Glutamatergic neuron (in vitro differentiated cells): ENCODE measurements around the gene FSHB. TPM values are rescaled to one million over a fixed set of nuclear protein-coding genes. Genes with fewer than 3 reads are reported as not detected.

Experiments
- DNase-seq: peaks from one replicate; pipeline ENCODE4 v3.0.0; 2022
- H3K27ac Mint-ChIP-seq: one replicate; pipeline ENCODE4 v1.8.0; 2020; ENCODE audit warnings: mild to moderate bottlenecking, mixed read lengths, inconsistent platforms; ENCODE audit not compliant: unreplicated experiment
- H3K27me3 Mint-ChIP-seq: one replicate; pipeline ENCODE4 v1.8.0; 2020; ENCODE audit warnings: mild to moderate bottlenecking, moderate library complexity, mixed read lengths, inconsistent platforms; ENCODE audit not compliant: unreplicated experiment
- H3K36me3 Mint-ChIP-seq: one replicate; pipeline ENCODE4 v1.8.0; 2020; ENCODE audit warnings: mild to moderate bottlenecking, mixed read lengths, inconsistent platforms; ENCODE audit not compliant: unreplicated experiment
- H3K4me1 Mint-ChIP-seq: one replicate; pipeline ENCODE4 v1.8.0; 2020; ENCODE audit warnings: mild to moderate bottlenecking, low read depth, mixed read lengths, inconsistent platforms; ENCODE audit not compliant: unreplicated experiment
- H3K4me3 Mint-ChIP-seq: one replicate; pipeline ENCODE4 v1.8.0; 2020; ENCODE audit warnings: mild to moderate bottlenecking, mixed read lengths, inconsistent platforms; ENCODE audit not compliant: unreplicated experiment
- H3K9me3 Mint-ChIP-seq: one replicate; pipeline ENCODE4 v1.8.0; 2020; ENCODE audit warnings: mild to moderate bottlenecking, moderate library complexity, mixed read lengths, inconsistent platforms; ENCODE audit not compliant: unreplicated experiment
- total RNA-seq: library from RNA; stranded (reverse); fragmentation: NEBNext Ultra II Directional; extraction: Animal tissue kit (Norgen Biotek cat#: 25700); gene quantifications from one replicate; pipeline ENCODE4 v1.2.1, GENCODE V29; 2021; ENCODE audit not compliant: unreplicated experiment
- TF ChIP-seq, protein P1 (sequence below): fragments of 200-600 bp; sonication (generic); IDR thresholded peaks from one replicate; pipeline ENCODE4 v1.5.0; 2021; ENCODE audit not compliant: partially characterized antibody, unreplicated experiment

Gene FSHB
- total RNA-seq, 1 donor from 2014 or later: not detected

DNA sequence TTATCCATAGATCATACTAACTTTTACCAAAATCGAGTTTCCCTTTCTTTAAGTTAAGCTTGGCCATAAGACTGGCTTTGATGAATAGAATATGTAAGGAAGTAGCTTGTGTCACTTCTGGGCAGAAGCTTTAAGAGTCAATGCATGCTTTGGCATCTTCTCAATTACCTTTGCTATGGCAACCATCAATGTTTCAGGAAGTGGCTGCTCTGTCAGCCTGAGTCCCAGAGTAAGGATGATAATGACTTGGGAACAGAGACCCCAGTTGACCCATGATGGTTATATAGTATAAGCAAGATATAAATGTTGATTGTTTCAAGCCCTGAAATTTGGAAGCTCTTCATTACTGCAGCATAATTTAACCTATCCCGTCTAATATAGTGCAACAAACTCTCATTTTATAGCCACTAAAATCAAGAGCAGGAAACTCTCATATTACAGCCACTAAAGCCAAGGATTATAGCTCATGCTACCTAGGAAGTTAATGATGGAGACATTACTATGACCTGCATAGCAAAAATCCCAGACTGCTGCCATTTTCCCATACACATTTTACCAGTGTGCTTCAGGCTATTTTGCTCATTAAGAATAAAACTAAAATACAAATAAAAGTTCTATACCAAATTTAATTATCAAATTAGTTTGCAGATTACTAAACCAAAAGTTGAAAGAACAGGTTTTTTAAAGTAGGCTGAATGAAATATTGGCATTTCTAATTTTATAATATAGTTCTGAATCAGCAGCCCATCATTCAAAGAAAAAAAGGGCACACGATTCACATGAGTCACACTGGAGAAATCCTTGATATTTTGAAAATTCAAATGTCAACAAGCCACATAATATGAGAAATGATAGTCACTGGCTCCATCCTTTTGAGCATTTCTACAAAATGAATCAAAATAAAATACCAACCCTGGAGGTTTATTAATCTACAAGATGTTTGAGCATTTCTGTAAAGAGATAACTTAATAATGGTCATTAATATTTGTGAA lies 23.8 kb downstream of the FSHB start:
- H3K27me3 Mint-ChIP-seq: peaks cover 2% of the 10 kb centered on the region
- H3K9me3 Mint-ChIP-seq: no peaks in the 10 kb centered on the region
- no peaks in the 10 kb centered on the region for H3K36me3 Mint-ChIP-seq
- TF ChIP-seq, protein P1, sequence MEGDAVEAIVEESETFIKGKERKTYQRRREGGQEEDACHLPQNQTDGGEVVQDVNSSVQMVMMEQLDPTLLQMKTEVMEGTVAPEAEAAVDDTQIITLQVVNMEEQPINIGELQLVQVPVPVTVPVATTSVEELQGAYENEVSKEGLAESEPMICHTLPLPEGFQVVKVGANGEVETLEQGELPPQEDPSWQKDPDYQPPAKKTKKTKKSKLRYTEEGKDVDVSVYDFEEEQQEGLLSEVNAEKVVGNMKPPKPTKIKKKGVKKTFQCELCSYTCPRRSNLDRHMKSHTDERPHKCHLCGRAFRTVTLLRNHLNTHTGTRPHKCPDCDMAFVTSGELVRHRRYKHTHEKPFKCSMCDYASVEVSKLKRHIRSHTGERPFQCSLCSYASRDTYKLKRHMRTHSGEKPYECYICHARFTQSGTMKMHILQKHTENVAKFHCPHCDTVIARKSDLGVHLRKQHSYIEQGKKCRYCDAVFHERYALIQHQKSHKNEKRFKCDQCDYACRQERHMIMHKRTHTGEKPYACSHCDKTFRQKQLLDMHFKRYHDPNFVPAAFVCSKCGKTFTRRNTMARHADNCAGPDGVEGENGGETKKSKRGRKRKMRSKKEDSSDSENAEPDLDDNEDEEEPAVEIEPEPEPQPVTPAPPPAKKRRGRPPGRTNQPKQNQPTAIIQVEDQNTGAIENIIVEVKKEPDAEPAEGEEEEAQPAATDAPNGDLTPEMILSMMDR: no peak
- H3K4me3 Mint-ChIP-seq: no peak overlapping the region
- H3K4me1 Mint-ChIP-seq: no peaks in the 10 kb centered on the region
- no peak overlapping the region for H3K27ac Mint-ChIP-seq
- DNase-seq: no peak

- no peak for DNase-seq
- H3K27me3 Mint-ChIP-seq: no peaks in the 10 kb centered on the region
- H3K4me3 Mint-ChIP-seq: no peak overlapping the region
- H3K36me3 Mint-ChIP-seq: no peaks in the 10 kb centered on the region
- TF ChIP-seq, protein P1: no peak
- H3K27ac Mint-ChIP-seq: no peak overlapping the region
- H3K4me1 Mint-ChIP-seq: no peaks in the 10 kb centered on the region
- H3K9me3 Mint-ChIP-seq: no peaks in the 10 kb centered on the region
These were observed 24.8 kb downstream of the FSHB start for GRCh38 chr11:30255637-30256036.

DNA sequence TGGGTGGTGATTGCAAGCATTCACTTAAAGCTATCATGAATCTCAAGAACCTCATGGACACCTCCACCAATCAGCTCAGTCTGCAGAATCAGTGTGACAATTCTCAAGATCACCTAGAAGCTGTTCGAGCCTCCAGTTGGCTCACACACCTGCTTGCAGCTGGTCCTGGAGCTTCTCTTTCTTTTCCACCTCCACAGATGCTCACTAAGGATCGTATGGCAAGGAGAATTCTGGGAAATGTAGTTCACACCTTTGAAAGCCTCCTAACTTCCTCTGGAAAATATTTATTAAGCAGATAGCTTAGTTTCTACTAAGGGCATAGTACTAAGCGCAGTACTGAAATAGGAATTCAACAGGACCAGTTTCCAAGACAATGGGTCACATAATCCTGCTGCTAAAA lies 26.2 kb downstream of the FSHB start:
- no peaks in the 10 kb centered on the region for H3K27me3 Mint-ChIP-seq
- H3K27ac Mint-ChIP-seq: no peak overlapping the region
- no peaks in the 10 kb centered on the region for H3K36me3 Mint-ChIP-seq
- TF ChIP-seq, protein P1: no peak
- no peaks in the 10 kb centered on the region for H3K4me1 Mint-ChIP-seq
- H3K4me3 Mint-ChIP-seq: no peak overlapping the region
- DNase-seq: no peak
- no peaks in the 10 kb centered on the region for H3K9me3 Mint-ChIP-seq

DNA sequence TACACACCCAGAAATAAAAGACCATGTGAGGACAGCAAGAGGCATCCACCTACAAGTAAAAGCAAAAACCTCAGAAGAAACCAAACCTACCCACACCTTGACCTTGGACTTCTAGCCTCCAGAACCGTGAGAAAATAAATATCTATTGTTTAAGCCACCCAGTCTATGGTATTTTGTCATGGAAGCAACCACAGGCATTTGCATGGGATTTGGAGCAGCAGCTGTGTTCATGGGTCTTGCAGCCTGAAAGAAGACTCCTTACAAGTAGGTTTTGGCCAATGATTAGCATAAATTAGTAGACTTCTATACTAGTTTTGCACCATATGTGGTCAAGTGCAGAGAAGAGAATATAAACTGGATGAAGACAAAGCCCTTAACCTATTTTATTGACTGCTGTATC lies 27.9 kb downstream of the FSHB start:
- Mint-ChIP-seq H3K27me3 (no peaks in the 10 kb centered on the region), H3K4me1 (no peaks in the 10 kb centered on the region), H3K4me3 (no peak overlapping the region), H3K36me3 (no peaks in the 10 kb centered on the region), H3K27ac (no peak overlapping the region), H3K9me3 (no peaks in the 10 kb centered on the region)
- no peak for DNase-seq
- TF ChIP-seq, protein P1: no peak

- H3K4me3 Mint-ChIP-seq: no peak overlapping the region
- H3K27ac Mint-ChIP-seq: no peak overlapping the region
- H3K27me3 Mint-ChIP-seq: no peaks in the 10 kb centered on the region
- TF ChIP-seq, protein P1: no peak
- no peak for DNase-seq
- H3K9me3 Mint-ChIP-seq: no peaks in the 10 kb centered on the region
- H3K4me1 Mint-ChIP-seq: no peaks in the 10 kb centered on the region
- no peaks in the 10 kb centered on the region for H3K36me3 Mint-ChIP-seq
These were observed 30.0 kb downstream of the FSHB start for GRCh38 chr11:30260813-30261212.
